SK-N-MC (cell line): ENCODE measurements around the gene PXDC1.

Source experiments
- EZH2 ChIP-seq: fragments of 200-600 bp; sonication (generic); IDR thresholded peaks from one replicate; pipeline ENCODE4 v1.6.1; 2017; ENCODE audit warnings: antibody characterized with exemption
- POLR2AphosphoS5 ChIP-seq: IDR thresholded peaks from 2 replicates; pipeline ENCODE4 v1.6.1; 2012; ENCODE audit warnings: mild to moderate bottlenecking, low read depth, low read length, borderline replicate concordance

- TF ChIP-seq EZH2 (no peak), POLR2AphosphoS5 (no peak)
These were observed 5.9 kb downstream of the PXDC1 start for GRCh38 chr6:3745566-3746118.
